Camera-type eye (tissue), 1 donor: ENCODE measurements around the gene PSMG4. TPM values are rescaled to one million over a fixed set of nuclear protein-coding genes. Genes with fewer than 3 reads are reported as not detected.

Source experiments
- total RNA-seq: library from RNA; depleted of rRNA; stranded (reverse); fragments of >200 nt; gene quantifications from one replicate; pipeline ENCODE4 v1.2.3, GENCODE V29; 2014

The PSMG4 gene, protein sequence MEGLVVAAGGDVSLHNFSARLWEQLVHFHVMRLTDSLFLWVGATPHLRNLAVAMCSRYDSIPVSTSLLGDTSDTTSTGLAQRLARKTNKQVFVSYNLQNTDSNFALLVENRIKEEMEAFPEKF
- total RNA-seq = 21.3 TPM

DNA sequence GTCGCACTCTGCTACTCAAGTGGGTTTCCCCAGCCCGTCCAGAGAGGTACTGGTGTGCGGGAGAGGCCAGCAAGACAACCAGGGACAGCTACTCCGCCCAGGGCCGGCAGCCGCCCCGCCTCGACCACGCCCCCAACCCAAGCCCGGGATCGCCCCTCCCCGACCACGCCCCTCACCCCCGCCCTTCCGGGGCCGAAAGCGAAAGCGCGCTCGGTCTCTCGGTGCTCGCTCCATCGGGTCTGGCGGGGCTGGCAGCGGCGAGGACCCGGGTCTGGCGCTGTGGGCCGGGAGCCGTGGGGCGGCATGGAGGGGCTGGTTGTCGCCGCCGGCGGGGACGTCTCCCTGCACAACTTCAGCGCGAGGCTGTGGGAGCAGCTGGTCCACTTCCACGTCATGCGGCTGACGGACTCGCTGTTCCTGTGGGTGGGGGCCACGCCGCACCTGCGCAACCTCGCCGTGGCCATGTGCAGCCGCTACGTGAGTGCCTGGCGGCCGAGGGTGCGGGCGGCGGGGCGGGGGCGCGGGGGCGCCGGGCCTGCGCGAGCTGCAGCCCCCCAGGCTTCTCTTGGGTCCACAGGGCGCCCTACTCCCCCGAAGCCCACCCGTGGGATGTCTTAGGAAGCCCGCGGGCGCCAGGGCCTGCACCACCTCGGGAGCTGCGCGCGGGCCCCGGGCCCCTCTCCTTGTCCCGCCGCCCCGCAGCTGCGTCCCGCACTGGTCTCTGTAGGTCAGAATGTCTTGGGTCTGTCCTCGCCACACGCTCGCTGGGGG lies at the start of gene PSMG4:
Gene PSMG4 (plus strand): TSS at position 228 of the 771 bp plus-strand sequence. CDS start 76 bp downstream, at position 304.

DNA sequence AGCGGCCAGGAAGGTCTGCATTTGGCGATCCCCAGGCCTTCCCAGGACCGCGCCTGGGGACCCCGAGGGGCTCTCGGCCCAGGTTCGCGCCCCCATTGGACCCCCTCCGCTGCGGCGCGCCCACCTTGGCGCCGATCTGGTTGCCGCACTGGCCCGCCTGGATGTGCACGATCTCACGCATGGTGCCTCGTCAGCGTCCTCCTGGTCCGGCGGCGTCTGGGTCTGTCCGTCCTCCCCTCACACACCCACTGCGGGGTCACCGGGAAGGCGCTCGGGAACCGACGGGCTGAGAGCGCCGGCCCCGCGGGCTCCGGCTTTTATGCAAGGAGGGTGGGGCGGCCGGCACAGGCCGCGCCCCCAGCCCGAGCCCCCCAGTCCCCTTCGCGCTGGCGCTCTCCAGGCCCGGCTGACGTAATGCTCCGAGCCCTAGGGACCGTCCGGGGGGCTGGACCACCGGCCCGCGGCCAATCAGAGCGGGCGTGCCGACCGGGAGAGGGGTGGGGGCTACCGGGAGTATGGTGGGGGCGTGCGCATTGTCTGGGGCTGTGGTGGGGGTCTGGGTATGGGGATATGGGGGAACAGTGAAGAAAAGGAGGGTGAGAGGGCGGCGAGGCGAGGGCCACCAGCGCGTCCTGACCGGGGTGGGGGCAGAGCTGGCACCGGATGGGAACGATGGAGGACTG lies 31.2 kb upstream of the PSMG4 start, which contains the start of gene TUBB2B:
Gene TUBB2B (minus strand): TSS at position 291 of the 683 bp plus-strand sequence. CDS start 110 bp downstream, at position 181.

Other genes with a start within 250 kb of the PSMG4 start
- gene RIPK1, start 190.5 kb upstream of the PSMG4 start, total RNA-seq = 23.1 TPM
- gene BPHL, start 140.2 kb upstream of the PSMG4 start, total RNA-seq = 19.8 TPM
- 209 TPM for gene TUBB2A, start 101.4 kb upstream of the PSMG4 start, total RNA-seq
- 434 TPM for gene TUBB2B, start 31.3 kb upstream of the PSMG4 start, total RNA-seq
- 27.3 TPM for gene SLC22A23, start 198.1 kb downstream of the PSMG4 start, total RNA-seq